Spleen (tissue), 11 donors: ENCODE results near the gene CADPS2. TPM values are rescaled to one million over a fixed set of nuclear protein-coding genes. Genes with fewer than 3 reads are reported as not detected.

ENCODE experiments used
- DNase-seq: peaks from one replicate; pipeline ENCODE4 v3.0.0-alpha.2; 2020
- H3K27ac ChIP-seq, 8 donors: fragments of 200-600 bp; sonication (generic) in 7 of 8; 1 replicate in 4 of 8; 2 replicates in 4 of 8; pipeline versions ENCODE4 v1.5.0 to v1.8.0; 2016 to 2021; ENCODE audit warnings: inconsistent platforms in 4 of 8, mild to moderate bottlenecking in 4 of 8, moderate library complexity in 1 of 8
- H3K27me3 ChIP-seq, 7 donors: fragments of 200-600 bp; sonication (generic) in 6 of 7; replicated peaks in 1 of 7; 1 replicate in 4 of 7; 2 replicates in 3 of 7; pipeline versions ENCODE4 v1.5.0 to v1.8.0; 2016 to 2021; ENCODE audit warnings: inconsistent platforms in 3 of 7, mild to moderate bottlenecking in 1 of 7
- H3K36me3 ChIP-seq, 6 donors: fragments of 200-600 bp; sonication (generic) in 5 of 6; 1 replicate in 4 of 6; 2 replicates in 2 of 6; pipeline versions ENCODE4 v1.5.0 to v1.8.0; 2016 to 2021; ENCODE audit warnings: inconsistent platforms in 2 of 6
- H3K4me1 ChIP-seq, 6 donors: fragments of 200-600 bp; sonication (generic) in 5 of 6; 1 replicate in 3 of 6; 2 replicates in 3 of 6; pipeline versions ENCODE4 v1.5.0 to v1.8.0; 2016 to 2021; ENCODE audit warnings: inconsistent platforms in 3 of 6
- H3K4me3 ChIP-seq, 8 donors: fragments of 200-600 bp; sonication (generic) in 7 of 8; 1 replicate in 4 of 8; 2 replicates in 4 of 8; pipeline versions ENCODE4 v1.5.0 to v1.8.0; 2016 to 2021; ENCODE audit warnings: inconsistent platforms in 4 of 8, mild to moderate bottlenecking in 4 of 8, moderate library complexity in 2 of 8
- H3K9me3 ChIP-seq, 8 donors: fragments of 200-600 bp; sonication (generic) in 7 of 8; 1 replicate in 4 of 8; 2 replicates in 4 of 8; pipeline versions ENCODE4 v1.5.0 to v1.8.0; 2016 to 2021; ENCODE audit warnings: inconsistent platforms in 4 of 8
- CTCF ChIP-seq, 11 experiments: fragments of 200-600 bp in 7 of 11; fragments of 450-650 bp in 4 of 11; sonication (generic) in 4 of 11; IDR thresholded peaks in 8 of 11; conservative IDR thresholded peaks in 3 of 11; 1 replicate in 7 of 11; 2 replicates in 4 of 11; pipeline versions ENCODE4 v1.4.0 to v1.8.0; 2016 to 2021; ENCODE audit warnings: antibody characterized with exemption in 11 of 11, inconsistent platforms in 4 of 11, mild to moderate bottlenecking in 1 of 11
- POLR2A ChIP-seq, 3 donors: fragments of 450-650 bp; IDR thresholded peaks; one replicate each; pipeline ENCODE4 v1.5.1; 2017; ENCODE audit warnings: antibody characterized with exemption in 3 of 3, mild to moderate bottlenecking in 1 of 3
- POLR2AphosphoS5 ChIP-seq, 3 donors: sonication (generic); formaldehyde crosslinking; IDR thresholded peaks; one replicate each; pipeline ENCODE4 v1.5.1; 2017; ENCODE audit warnings: antibody characterized with exemption in 3 of 3
- WGBS, 5 donors: extraction: QIAGEN DNeasy Blood & Tissue Kit in 3 of 5; methylation state at CpG; one replicate each; pipeline versions ENCODE4 v1.1.5 to v1.1.7; 2013 to 2018; 5-methylcytosine and 5-hydroxymethylcytosine counted together
- intact Hi-C: fragments of 100-400 bp; cut with DNase I; formaldehyde crosslinking; loops from one replicate; pipeline ENCODE4 v1.15.0; 2023; ENCODE audit warnings: low total_unique reads
- polyA plus RNA-seq, 3 donors: library from polyadenylated mRNA; stranded (reverse); fragments of 200-250 nt; gene quantifications; one replicate each; pipeline ENCODE4 v1.2.1, GENCODE V29; 2013
- total RNA-seq, 7 donors: library from RNA; depleted of rRNA in 3 of 7; stranded (reverse); fragments of >200 nt in 3 of 7; fragmentation: NEBNext Ultra II Directional in 4 of 7; extraction: Animal tissue kit (Norgen Biotek cat#: 25700) in 4 of 7; gene quantifications; one replicate each; pipeline versions ENCODE4 v1.1.0 to v1.2.1, GENCODE V29; 2016 to 2021
- donor health status: healthy with polysubstance abuse.
- donor health status: DM: no; HTN: no; CAD: no; lungs with moderate emphysema.
- donor health status: DM: no; HTN: no; CAD: no.
- donor health status: Bipolar disorder and iron deficiency.
- donor health status: healthy.
- donor health status: DM: no; HTN: no; CAD: no.
- donor health status: DM: yes; HTN: yes; CAD: no.

CADPS2 gene
- total and polyA plus RNA-seq, 10 donors, result 2.4 to 19.3 (median 11.7) TPM

GRCh38 chr7:122300211-122300932, 585.9 kb downstream of the CADPS2 start:
- Histone ChIP-seq H3K36me3 (no peaks in the 10 kb centered on the region), H3K4me3 (peak overlapping the region in 1 of 8 donors; percentile 1), H3K27me3 (peaks cover 6 to 98% (median 81%) of the 10 kb centered on the region in 7 donors), H3K9me3 (peaks cover 0 to 12% (median 0%) of the 10 kb centered on the region in 8 donors), H3K27ac (no peak overlapping the region), H3K4me1 (peaks cover 0 to 28% (median 10%) of the 10 kb centered on the region in 6 donors)
- no peak for TF ChIP-seq POLR2A (IDR thresholded peaks at IDR 0.05)
- no peak for TF ChIP-seq CTCF (IDR thresholded peaks at IDR 0.05 in 8 of 11, conservative IDR thresholded peaks at IDR 0.05 in 3 of 11)
- no peak for TF ChIP-seq POLR2AphosphoS5 (IDR thresholded peaks at IDR 0.05)
- intact Hi-C loops, result no loop called here
- 9 to 18% (median 11%) methylated on average over 37 to 43 of the region's 43 CpGs for WGBS, 5 donors
- DNase-seq, result no peak

GRCh38 chr7:122299624-122300210, 586.5 kb downstream of the CADPS2 start:
- Histone ChIP-seq H3K27me3 (peaks cover 6 to 95% (median 74%) of the 10 kb centered on the region in 7 donors), H3K4me3 (peak overlapping the region in 1 of 8 donors; percentile 1), H3K27ac (no peak overlapping the region), H3K36me3 (no peaks in the 10 kb centered on the region), H3K4me1 (peaks cover 0 to 21% (median 5%) of the 10 kb centered on the region in 6 donors), H3K9me3 (peaks cover 0 to 12% (median 0%) of the 10 kb centered on the region in 8 donors)
- no peak for TF ChIP-seq POLR2AphosphoS5 (IDR thresholded peaks at IDR 0.05)
- TF ChIP-seq CTCF (IDR thresholded peaks at IDR 0.05 in 8 of 11, conservative IDR thresholded peaks at IDR 0.05 in 3 of 11), result no peak
- no peak for TF ChIP-seq POLR2A (IDR thresholded peaks at IDR 0.05)
- intact Hi-C loops, result no loop called here
- DNase-seq, result no peak
- 8 to 16% (median 12%) methylated on average over 27 to 32 of the region's 32 CpGs for WGBS, 5 donors

- Histone ChIP-seq H3K36me3 (no peaks in the 10 kb centered on the region), H3K4me1 (peaks cover 0 to 10% (median 3%) of the 10 kb centered on the region in 6 donors), H3K27me3 (peaks cover 6 to 84% (median 63%) of the 10 kb centered on the region in 7 donors), H3K4me3 (no peak overlapping the region), H3K27ac (no peak overlapping the region), H3K9me3 (peaks cover 0 to 2% (median 0%) of the 10 kb centered on the region in 8 donors)
- intact Hi-C loops, result no loop called here
- no peak for DNase-seq
- TF ChIP-seq POLR2AphosphoS5 (IDR thresholded peaks at IDR 0.05), result no peak
- 55 to 65% (median 56%) methylated on average over 2 of the region's 2 CpGs for WGBS, 5 donors
Observed at GRCh38 chr7:122298618-122299017, 587.6 kb downstream of the CADPS2 start.

GRCh38 chr7:122298131-122298530, 588.1 kb downstream of the CADPS2 start:
- intact Hi-C loops, result no loop called here
- WGBS, 5 donors, result 42 to 50% (median 45%) methylated on average over 2 of the region's 2 CpGs
- Histone ChIP-seq H3K4me3 (no peak overlapping the region), H3K4me1 (peaks cover 0 to 10% (median 3%) of the 10 kb centered on the region in 6 donors), H3K36me3 (no peaks in the 10 kb centered on the region), H3K9me3 (no peaks in the 10 kb centered on the region), H3K27me3 (peaks cover 6 to 80% (median 60%) of the 10 kb centered on the region in 7 donors), H3K27ac (no peak overlapping the region)
- no peak for TF ChIP-seq CTCF (IDR thresholded peaks at IDR 0.05 in 8 of 11, conservative IDR thresholded peaks at IDR 0.05 in 3 of 11)
- TF ChIP-seq POLR2AphosphoS5 (IDR thresholded peaks at IDR 0.05), result no peak
- TF ChIP-seq POLR2A (IDR thresholded peaks at IDR 0.05), result no peak
- no peak for DNase-seq
